ENCODE measurements around the gene TSFM. TPM values are rescaled to one million over a fixed set of nuclear protein-coding genes. Genes with fewer than 3 reads are reported as not detected.

TSFM gene
- total and polyA plus RNA-seq, 9 of the 15 experiments (the other 6 are each of a cell fraction or from before 2014, with no cell fraction given) = 44.6 to 198 (median 60.2) TPM

DNA sequence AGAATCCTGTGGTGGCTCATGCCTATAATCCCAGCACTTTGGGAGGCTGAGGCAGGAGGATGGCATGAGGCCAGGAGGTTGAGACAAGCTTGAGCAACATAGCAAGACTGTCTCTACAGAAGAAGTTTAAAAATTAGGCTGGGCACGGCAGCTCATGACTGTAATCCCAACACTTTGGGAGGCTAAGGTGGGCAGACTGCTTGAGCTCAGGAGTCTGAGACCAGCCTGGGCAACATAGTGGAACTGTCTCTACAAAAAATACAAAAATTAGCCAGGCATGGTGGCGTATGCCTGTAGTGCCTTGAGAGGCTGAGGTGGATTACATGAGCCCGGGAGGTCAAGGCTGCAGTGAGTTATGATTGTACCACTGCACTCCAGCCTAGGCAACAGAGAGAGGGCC is 14.7 kb upstream of the TSFM start:
- no peaks in the 10 kb centered on the region for H3K9me3 ChIP-seq (replicated peaks; ENCODE audit: control insufficient read depth, insufficient read depth, low read depth, low read length)

More for the DNA sequence above, 14.7 kb upstream of the TSFM start:
- in situ Hi-C loops (cut with MboI) (no loop called here), intact Hi-C loops (cut with micrococcal nuclease) (no loop called here)
- FAIRE-seq (no peak), ATAC-seq (no peak), DNase-seq (ENCODE audit: extremely low read depth in 1 of 4, low spot score in 3 of 4) (no peak)
- no TSS peak for BruUV-seq (replicated peaks)
- Histone ChIP-seq H3K9me1 (ENCODE audit: control insufficient read depth, insufficient read depth, low read length) (no peaks in the 10 kb centered on the region), H3K4me3 (no peak overlapping the region), H3K27me3 (ENCODE audit: control insufficient read depth in 2 of 2, insufficient read depth in 2 of 2, low read length in 2 of 2) (no peaks in the 10 kb centered on the region), H3K36me3 (ENCODE audit: control insufficient read depth, insufficient read depth, low read length) (peaks cover 33% of the 10 kb centered on the region), H3K4me1 (replicated peaks in 1 of 2; ENCODE audit: control insufficient read depth in 2 of 2, insufficient read depth in 2 of 2, low read length in 2 of 2) (peaks cover 18 to 44% of the 10 kb centered on the region in 2 experiments), H4K20me1 (replicated peaks; ENCODE audit: control insufficient read depth, insufficient read depth, low read length) (no peaks in the 10 kb centered on the region), H3K79me2 (ENCODE audit: control insufficient read depth, insufficient read depth, low read length) (peaks cover 18% of the 10 kb centered on the region), H2AFZ (ENCODE audit: low read depth, low read length) (no peak overlapping the region), H3K27ac (ENCODE audit: extremely low read depth, low read depth, low read length) (no peak overlapping the region), H3K4me2 (ENCODE audit: insufficient read depth, low read length) (no peak overlapping the region), H3K9ac (ENCODE audit: insufficient read depth in 1 of 2, low read depth in 2 of 2, low read length in 2 of 2) (no peak overlapping the region)
- WGBS (ENCODE audit: insufficient coverage, low coverage, missing lambda C conversion rate) = 91% methylated on average over 3 of the region's 3 CpGs
- POLR2A ChIA-PET = interaction anchor here (0.6 to 3.8 kb wide), 6 partner anchors 9 to 106 kb away, joined by 3 to 26 read pairs (median 4); partner anchors contain the start of gene CDK4
- TF ChIP-seq SMARCA5 (IDR thresholded peaks at IDR 0.05) = no peak
- no peak for TF ChIP-seq NBN (IDR thresholded peaks at IDR 0.05; ENCODE audit: low read depth)
- no peak for TF ChIP-seq MECOM (CRISPR knock-in tag; IDR thresholded peaks at IDR 0.05)
- TF ChIP-seq RFX5 (IDR thresholded peaks at IDR 0.05; ENCODE audit: low read depth, low read length) = no peak
- TF ChIP-seq, protein P1, sequence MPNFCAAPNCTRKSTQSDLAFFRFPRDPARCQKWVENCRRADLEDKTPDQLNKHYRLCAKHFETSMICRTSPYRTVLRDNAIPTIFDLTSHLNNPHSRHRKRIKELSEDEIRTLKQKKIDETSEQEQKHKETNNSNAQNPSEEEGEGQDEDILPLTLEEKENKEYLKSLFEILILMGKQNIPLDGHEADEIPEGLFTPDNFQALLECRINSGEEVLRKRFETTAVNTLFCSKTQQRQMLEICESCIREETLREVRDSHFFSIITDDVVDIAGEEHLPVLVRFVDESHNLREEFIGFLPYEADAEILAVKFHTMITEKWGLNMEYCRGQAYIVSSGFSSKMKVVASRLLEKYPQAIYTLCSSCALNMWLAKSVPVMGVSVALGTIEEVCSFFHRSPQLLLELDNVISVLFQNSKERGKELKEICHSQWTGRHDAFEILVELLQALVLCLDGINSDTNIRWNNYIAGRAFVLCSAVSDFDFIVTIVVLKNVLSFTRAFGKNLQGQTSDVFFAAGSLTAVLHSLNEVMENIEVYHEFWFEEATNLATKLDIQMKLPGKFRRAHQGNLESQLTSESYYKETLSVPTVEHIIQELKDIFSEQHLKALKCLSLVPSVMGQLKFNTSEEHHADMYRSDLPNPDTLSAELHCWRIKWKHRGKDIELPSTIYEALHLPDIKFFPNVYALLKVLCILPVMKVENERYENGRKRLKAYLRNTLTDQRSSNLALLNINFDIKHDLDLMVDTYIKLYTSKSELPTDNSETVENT (CRISPR knock-in tag; IDR thresholded peaks at IDR 0.05) = no peak
- TF ChIP-seq, protein P2, sequence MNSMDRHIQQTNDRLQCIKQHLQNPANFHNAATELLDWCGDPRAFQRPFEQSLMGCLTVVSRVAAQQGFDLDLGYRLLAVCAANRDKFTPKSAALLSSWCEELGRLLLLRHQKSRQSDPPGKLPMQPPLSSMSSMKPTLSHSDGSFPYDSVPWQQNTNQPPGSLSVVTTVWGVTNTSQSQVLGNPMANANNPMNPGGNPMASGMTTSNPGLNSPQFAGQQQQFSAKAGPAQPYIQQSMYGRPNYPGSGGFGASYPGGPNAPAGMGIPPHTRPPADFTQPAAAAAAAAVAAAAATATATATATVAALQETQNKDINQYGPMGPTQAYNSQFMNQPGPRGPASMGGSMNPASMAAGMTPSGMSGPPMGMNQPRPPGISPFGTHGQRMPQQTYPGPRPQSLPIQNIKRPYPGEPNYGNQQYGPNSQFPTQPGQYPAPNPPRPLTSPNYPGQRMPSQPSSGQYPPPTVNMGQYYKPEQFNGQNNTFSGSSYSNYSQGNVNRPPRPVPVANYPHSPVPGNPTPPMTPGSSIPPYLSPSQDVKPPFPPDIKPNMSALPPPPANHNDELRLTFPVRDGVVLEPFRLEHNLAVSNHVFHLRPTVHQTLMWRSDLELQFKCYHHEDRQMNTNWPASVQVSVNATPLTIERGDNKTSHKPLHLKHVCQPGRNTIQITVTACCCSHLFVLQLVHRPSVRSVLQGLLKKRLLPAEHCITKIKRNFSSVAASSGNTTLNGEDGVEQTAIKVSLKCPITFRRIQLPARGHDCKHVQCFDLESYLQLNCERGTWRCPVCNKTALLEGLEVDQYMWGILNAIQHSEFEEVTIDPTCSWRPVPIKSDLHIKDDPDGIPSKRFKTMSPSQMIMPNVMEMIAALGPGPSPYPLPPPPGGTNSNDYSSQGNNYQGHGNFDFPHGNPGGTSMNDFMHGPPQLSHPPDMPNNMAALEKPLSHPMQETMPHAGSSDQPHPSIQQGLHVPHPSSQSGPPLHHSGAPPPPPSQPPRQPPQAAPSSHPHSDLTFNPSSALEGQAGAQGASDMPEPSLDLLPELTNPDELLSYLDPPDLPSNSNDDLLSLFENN (IDR thresholded peaks at IDR 0.05; ENCODE audit: low read depth in 2 of 2, low read length in 2 of 2) = no peak
- TF ChIP-seq TEAD2 (tag; IDR thresholded peaks at IDR 0.05) = no peak
- TF ChIP-seq HNRNPH1 (optimal IDR thresholded peaks at IDR 0.05; ENCODE audit: low read depth, low read length) = no peak
- TF ChIP-seq ZNF445 (CRISPR knock-in tag; IDR thresholded peaks at IDR 0.05; ENCODE audit: low read depth) = no peak
- no peak for TF ChIP-seq NCOA4 (IDR thresholded peaks at IDR 0.05; ENCODE audit: partially characterized antibody)
- TF ChIP-seq NCOA2 (IDR thresholded peaks at IDR 0.05; ENCODE audit: partially characterized antibody in 2 of 2) = no peak
- TF ChIP-seq CREM (IDR thresholded peaks at IDR 0.05; ENCODE audit: low read depth) = no peak
- TF ChIP-seq ZNF124 (CRISPR knock-in tag; IDR thresholded peaks at IDR 0.05) = no peak
- TF ChIP-seq MTA3 (IDR thresholded peaks at IDR 0.05; ENCODE audit: borderline replicate concordance) = no peak
- CTCF ChIA-PET (ENCODE audit: low intra/inter-chr PET ratio) = no interaction called here

Data from K562 (cell line).